Activated T-helper 1 cell treated with anti-CD3 and anti-CD28 coated beads, Interleukin-2, amount 50 U/mL, for 16 hours (primary cell): ENCODE results near the gene ABCC1.
"Not testable (repeated sequence)": the region's sequence is repeated elsewhere in the genome, so short reads cannot be mapped to it uniquely, and the experiment has no call there.

Experiments
- DNase-seq, 2 donors: peaks; one replicate each; pipeline ENCODE4 v3.0.0-alpha.2; 2020; ENCODE audit warnings: low read depth in 1 of 2, low spot score in 1 of 2

Gene ABCC1

GRCh38 chr16:15942931-15943690, 6.3 kb upstream of the ABCC1 start:
- DNase-seq: no peak

GRCh38 chr16:15946257-15947044, 3.0 kb upstream of the ABCC1 start:
- no peak for DNase-seq

- no peak for DNase-seq
Observed at GRCh38 chr16:15947983-15948509, 1.4 kb upstream of the ABCC1 start.

- no peak for DNase-seq
Observed at GRCh38 chr16:15948532-15949209, 745 bp upstream of the ABCC1 start.

GRCh38 chr16:15950161-15950854, 892 bp downstream of the ABCC1 start:
- DNase-seq: peak in 1 of 2 donors; percentile 32

GRCh38 chr16:15950869-15951268, 1.5 kb downstream of the ABCC1 start:
- DNase-seq: no peak

GRCh38 chr16:15951852-15952251, 2.4 kb downstream of the ABCC1 start:
- DNase-seq: no peak

- DNase-seq: no peak
Observed at GRCh38 chr16:15952265-15952711, 2.9 kb downstream of the ABCC1 start.

GRCh38 chr16:15953477-15953876, 4.1 kb downstream of the ABCC1 start:
- no peak for DNase-seq

- no peak for DNase-seq
Observed at GRCh38 chr16:15953929-15954813, 4.8 kb downstream of the ABCC1 start.

- DNase-seq: no peak
Observed at GRCh38 chr16:15954814-15955151, 5.4 kb downstream of the ABCC1 start.

- no peak for DNase-seq
Observed at GRCh38 chr16:15955425-15955824, 6.0 kb downstream of the ABCC1 start.

GRCh38 chr16:15956106-15956505, 6.7 kb downstream of the ABCC1 start:
- not testable (repeated sequence) for DNase-seq

- DNase-seq: no peak
Observed at GRCh38 chr16:15958703-15959348, 9.4 kb downstream of the ABCC1 start.

- no peak for DNase-seq
Observed at GRCh38 chr16:15960124-15960971, 10.9 kb downstream of the ABCC1 start.

GRCh38 chr16:15961060-15961511, 11.7 kb downstream of the ABCC1 start:
- DNase-seq: peak in 1 of 2 donors; percentile 56

GRCh38 chr16:15961571-15962090, 12.2 kb downstream of the ABCC1 start:
- no peak for DNase-seq

GRCh38 chr16:15963307-15963910, 14.0 kb downstream of the ABCC1 start:
- no peak for DNase-seq
